ENCODE results near the gene AQP5.

DNA sequence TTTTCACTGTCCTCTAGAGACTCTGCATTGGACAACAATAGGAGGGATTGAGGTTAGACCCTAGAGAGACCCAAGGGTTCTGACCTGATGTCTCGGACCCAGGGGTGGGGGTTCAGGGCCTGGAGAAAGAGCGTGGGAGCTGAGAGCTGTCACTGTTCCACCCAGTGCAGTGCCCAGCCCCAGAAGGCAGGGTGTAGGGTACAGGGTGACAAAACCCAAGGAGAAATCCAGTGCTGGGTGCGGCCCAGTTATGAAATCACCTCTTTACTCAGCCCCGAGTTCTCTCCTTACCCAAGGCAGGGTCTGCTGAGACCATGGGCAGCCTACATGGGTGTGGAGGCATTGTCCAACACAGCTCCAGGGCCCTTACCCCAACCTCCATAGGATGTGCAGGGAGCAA lies 8.5 kb upstream of the AQP5 start:
- TF ChIP-seq, protein P1, sequence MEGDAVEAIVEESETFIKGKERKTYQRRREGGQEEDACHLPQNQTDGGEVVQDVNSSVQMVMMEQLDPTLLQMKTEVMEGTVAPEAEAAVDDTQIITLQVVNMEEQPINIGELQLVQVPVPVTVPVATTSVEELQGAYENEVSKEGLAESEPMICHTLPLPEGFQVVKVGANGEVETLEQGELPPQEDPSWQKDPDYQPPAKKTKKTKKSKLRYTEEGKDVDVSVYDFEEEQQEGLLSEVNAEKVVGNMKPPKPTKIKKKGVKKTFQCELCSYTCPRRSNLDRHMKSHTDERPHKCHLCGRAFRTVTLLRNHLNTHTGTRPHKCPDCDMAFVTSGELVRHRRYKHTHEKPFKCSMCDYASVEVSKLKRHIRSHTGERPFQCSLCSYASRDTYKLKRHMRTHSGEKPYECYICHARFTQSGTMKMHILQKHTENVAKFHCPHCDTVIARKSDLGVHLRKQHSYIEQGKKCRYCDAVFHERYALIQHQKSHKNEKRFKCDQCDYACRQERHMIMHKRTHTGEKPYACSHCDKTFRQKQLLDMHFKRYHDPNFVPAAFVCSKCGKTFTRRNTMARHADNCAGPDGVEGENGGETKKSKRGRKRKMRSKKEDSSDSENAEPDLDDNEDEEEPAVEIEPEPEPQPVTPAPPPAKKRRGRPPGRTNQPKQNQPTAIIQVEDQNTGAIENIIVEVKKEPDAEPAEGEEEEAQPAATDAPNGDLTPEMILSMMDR (IDR thresholded peaks at IDR 0.05; ENCODE audit: insufficient read depth, low read length), result no peak
- no peak for TF ChIP-seq POLR2AphosphoS5 (IDR thresholded peaks at IDR 0.05; ENCODE audit: low read depth)

Data from HL-60 (cell line).